Upper lobe of left lung (tissue), 6 donors: ENCODE results near the gene MAN2A1. TPM values are rescaled to one million over a fixed set of nuclear protein-coding genes. Genes with fewer than 3 reads are reported as not detected.

Experiments
- ATAC-seq, 2 donors: fragments of 200-7000 bp; cut with Tn5 transposase; one replicate each; pipeline ENCODE4 v1.9.1; 2022; ENCODE audit warnings: mild to moderate bottlenecking in 2 of 2, moderate library complexity in 2 of 2; ENCODE audit not compliant: low FRiP score in 2 of 2
- DNase-seq, 2 donors: peaks; one replicate each; pipeline ENCODE4 v3.0.0-alpha.2; 2019 to 2020
- H3K27ac ChIP-seq, 4 donors: fragments of 200-600 bp; sonication (generic); one replicate each; pipeline ENCODE4 v1.5.1; 2016 to 2019
- H3K27me3 ChIP-seq, 4 donors: fragments of 200-600 bp; sonication (generic); one replicate each; pipeline ENCODE4 v1.5.1; 2017 to 2019
- H3K36me3 ChIP-seq, 4 donors: fragments of 200-600 bp; sonication (generic); one replicate each; pipeline ENCODE4 v1.5.1; 2016 to 2019
- H3K4me1 ChIP-seq, 4 donors: fragments of 200-600 bp; sonication (generic); one replicate each; pipeline ENCODE4 v1.5.1; 2018 to 2019
- H3K4me3 ChIP-seq, 4 donors: fragments of 200-600 bp; sonication (generic); one replicate each; pipeline ENCODE4 v1.5.1; 2017 to 2019; ENCODE audit warnings: mild to moderate bottlenecking in 2 of 4, moderate library complexity in 1 of 4
- H3K9me3 ChIP-seq, 4 donors: fragments of 200-600 bp; sonication (generic); one replicate each; pipeline ENCODE4 v1.5.1; 2018 to 2019
- EP300 ChIP-seq, 4 donors: sonication (generic); formaldehyde crosslinking; IDR thresholded peaks; one replicate each; pipeline ENCODE4 v1.5.1; 2017; ENCODE audit warnings: antibody characterized with exemption in 4 of 4, control low read depth in 2 of 4
- POLR2A ChIP-seq, 4 donors: fragments of 450-650 bp; IDR thresholded peaks; one replicate each; pipeline ENCODE4 v1.5.1; 2016 to 2017; ENCODE audit warnings: antibody characterized with exemption in 4 of 4, mild to moderate bottlenecking in 2 of 4
- POLR2AphosphoS5 ChIP-seq, 2 donors: sonication (generic); formaldehyde crosslinking; IDR thresholded peaks; one replicate each; pipeline ENCODE4 v1.5.1; 2017; ENCODE audit warnings: antibody characterized with exemption in 2 of 2
- WGBS, 2 donors: methylation state at CpG; one replicate each; pipeline ENCODE4 v1.1.5; 2017 to 2018; 5-methylcytosine and 5-hydroxymethylcytosine counted together
- total RNA-seq, 6 donors: library from RNA; depleted of rRNA in 4 of 6; stranded (reverse); fragments of >200 nt in 4 of 6; gene quantifications; one replicate each; pipeline versions ENCODE4 v1.1.0 to v1.2.1, GENCODE V29; 2016 to 2021
- TF ChIP-seq, protein P1 (sequence below), 6 experiments: fragments of 450-650 bp in 4 of 6; fragments of 200-600 bp in 2 of 6; sonication (generic) in 2 of 6; IDR thresholded peaks; one replicate each; pipeline ENCODE4 v1.5.1; 2016 to 2019; ENCODE audit warnings: antibody characterized with exemption in 6 of 6
- donor health status: DM: no; HTN: no; CAD: no; lungs with moderate emphysema.
- donor health status: DM: no; HTN: yes; CAD: no; lungs with severe emphysema.

MAN2A1 gene
- total RNA-seq, 6 donors from 2014 or later, result 23.0 to 48.2 (median 40.0) TPM

DNA sequence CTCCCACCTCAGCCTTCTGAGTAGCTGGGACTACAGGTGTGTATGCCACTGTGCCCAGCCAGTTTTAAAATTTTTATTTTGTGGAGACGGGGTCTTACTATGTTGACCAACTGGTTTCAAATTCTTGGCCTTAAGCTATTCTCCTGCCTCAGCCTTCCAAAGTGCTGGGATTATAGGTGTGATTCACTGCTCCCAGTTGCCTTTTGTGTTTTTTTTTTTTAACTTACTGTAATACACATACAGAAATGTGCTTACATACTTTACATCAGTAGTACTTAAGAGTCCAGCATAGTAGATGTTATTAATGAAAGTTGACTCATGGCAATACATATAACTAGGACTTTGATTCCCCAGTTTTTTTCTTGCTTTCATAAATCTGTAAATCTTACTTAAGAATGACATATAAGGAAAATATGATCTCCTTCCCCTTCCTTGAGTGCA is 4.7 kb downstream of the MAN2A1 start:
- Histone ChIP-seq H3K4me1 (peaks cover 34 to 57% (median 40%) of the 10 kb centered on the region in 4 donors), H3K27ac (peak overlapping the region in 2 of 4 donors; percentile 8 to 40)
- 90% methylated on average over 1 of the region's 1 CpG for WGBS, 2 donors

DNA sequence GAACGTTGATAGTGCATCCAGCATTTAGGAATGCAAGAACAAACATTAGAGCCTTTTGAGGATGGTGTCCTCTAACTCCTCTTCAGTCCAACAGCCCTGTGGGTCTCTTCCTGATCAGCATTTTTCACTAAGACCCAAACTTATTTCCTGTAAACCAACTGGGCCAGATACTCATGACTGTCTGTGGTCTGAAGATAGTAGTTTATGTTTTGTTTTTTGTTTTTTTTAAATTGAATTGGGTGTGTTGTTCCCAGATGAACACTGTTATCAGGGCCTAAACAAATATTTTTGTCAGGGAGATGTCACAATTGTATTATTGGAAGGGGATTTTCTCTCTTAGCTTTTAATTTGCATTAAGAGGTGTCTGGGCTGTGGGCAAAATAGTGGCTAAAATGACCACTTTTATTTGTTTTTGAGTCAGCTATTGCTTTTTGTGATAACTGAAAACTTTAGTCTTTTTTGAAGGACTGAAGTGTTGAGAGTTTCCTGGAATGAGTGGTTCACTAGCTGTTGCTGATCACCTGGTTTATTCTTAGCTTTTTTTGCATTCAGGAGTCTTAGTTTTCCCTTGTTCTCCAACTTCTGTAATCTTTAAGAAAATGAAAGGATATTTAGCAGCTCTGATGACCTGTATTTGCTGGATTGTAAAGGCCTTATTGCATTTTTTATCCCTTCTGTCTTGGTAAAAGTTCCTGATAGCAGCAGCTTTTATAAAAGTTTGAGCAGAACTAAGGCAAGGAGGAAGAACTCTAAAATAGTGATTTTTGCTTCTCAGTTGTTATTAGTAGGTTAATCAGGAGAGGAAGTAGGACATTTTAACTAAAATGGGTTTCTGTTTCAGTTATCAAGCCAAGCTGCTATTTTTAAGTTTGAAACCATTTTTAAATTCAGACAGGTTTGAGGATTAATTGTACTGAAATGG is 5.5 kb downstream of the MAN2A1 start:
- no peaks in the 10 kb centered on the region for H3K27me3 ChIP-seq
- DNase-seq (no peak), ATAC-seq (no peak)
- no peaks in the 10 kb centered on the region for H3K9me3 ChIP-seq
- H3K27ac ChIP-seq, result peak overlapping the region in 3 of 4 donors; percentile 8 to 40 (median 27)
- H3K36me3 ChIP-seq, result no peaks in the 10 kb centered on the region
- WGBS, 2 donors, result 42 to 63% methylated on average over 1 of the region's 1 CpG
- TF ChIP-seq POLR2A (IDR thresholded peaks at IDR 0.05) (no peak), EP300 (IDR thresholded peaks at IDR 0.05) (no peak), POLR2AphosphoS5 (IDR thresholded peaks at IDR 0.05) (no peak)
- TF ChIP-seq, protein P1, sequence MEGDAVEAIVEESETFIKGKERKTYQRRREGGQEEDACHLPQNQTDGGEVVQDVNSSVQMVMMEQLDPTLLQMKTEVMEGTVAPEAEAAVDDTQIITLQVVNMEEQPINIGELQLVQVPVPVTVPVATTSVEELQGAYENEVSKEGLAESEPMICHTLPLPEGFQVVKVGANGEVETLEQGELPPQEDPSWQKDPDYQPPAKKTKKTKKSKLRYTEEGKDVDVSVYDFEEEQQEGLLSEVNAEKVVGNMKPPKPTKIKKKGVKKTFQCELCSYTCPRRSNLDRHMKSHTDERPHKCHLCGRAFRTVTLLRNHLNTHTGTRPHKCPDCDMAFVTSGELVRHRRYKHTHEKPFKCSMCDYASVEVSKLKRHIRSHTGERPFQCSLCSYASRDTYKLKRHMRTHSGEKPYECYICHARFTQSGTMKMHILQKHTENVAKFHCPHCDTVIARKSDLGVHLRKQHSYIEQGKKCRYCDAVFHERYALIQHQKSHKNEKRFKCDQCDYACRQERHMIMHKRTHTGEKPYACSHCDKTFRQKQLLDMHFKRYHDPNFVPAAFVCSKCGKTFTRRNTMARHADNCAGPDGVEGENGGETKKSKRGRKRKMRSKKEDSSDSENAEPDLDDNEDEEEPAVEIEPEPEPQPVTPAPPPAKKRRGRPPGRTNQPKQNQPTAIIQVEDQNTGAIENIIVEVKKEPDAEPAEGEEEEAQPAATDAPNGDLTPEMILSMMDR (IDR thresholded peaks at IDR 0.05), result no peak
- H3K4me1 ChIP-seq, result peaks cover 34 to 59% (median 40%) of the 10 kb centered on the region in 4 donors
- no peak overlapping the region for H3K4me3 ChIP-seq

More for the DNA sequence above, 4.7 kb downstream of the MAN2A1 start:
- no peak overlapping the region for H3K4me3 ChIP-seq
- H3K36me3 ChIP-seq, result no peaks in the 10 kb centered on the region
- H3K27me3 ChIP-seq, result no peaks in the 10 kb centered on the region
- TF ChIP-seq EP300 (IDR thresholded peaks at IDR 0.05) (no peak), POLR2AphosphoS5 (IDR thresholded peaks at IDR 0.05) (no peak), POLR2A (IDR thresholded peaks at IDR 0.05) (no peak)
- TF ChIP-seq, protein P1 (IDR thresholded peaks at IDR 0.05), result no peak
- ATAC-seq, result no peak
- H3K9me3 ChIP-seq, result no peaks in the 10 kb centered on the region
- no peak for DNase-seq

DNA sequence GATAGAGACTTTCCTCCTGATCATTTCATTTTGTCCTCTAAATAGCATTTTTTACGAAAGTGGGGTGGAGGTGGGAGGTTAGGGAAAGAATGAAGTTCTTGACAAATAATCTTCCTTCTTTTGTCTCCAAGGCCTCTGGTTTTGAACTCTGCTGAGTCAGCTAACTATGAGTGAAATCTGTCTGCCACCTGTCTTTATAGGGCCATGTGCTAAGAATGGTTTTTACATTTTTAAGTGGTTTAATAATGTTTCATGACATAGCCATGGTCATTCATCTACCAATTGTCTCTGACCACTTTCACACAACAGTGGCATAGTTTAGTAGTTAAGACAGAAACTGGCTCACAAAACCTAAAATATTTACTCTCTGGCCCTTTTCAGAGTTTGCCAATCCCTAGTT is 7.6 kb downstream of the MAN2A1 start:
- TF ChIP-seq, protein P1 (IDR thresholded peaks at IDR 0.05), result no peak
- no peak for TF ChIP-seq POLR2A (IDR thresholded peaks at IDR 0.05)
- no peak for TF ChIP-seq EP300 (IDR thresholded peaks at IDR 0.05)
- no peak for TF ChIP-seq POLR2AphosphoS5 (IDR thresholded peaks at IDR 0.05)
- WGBS, 2 donors, result 74 to 80% methylated on average over 1 of the region's 1 CpG

DNA sequence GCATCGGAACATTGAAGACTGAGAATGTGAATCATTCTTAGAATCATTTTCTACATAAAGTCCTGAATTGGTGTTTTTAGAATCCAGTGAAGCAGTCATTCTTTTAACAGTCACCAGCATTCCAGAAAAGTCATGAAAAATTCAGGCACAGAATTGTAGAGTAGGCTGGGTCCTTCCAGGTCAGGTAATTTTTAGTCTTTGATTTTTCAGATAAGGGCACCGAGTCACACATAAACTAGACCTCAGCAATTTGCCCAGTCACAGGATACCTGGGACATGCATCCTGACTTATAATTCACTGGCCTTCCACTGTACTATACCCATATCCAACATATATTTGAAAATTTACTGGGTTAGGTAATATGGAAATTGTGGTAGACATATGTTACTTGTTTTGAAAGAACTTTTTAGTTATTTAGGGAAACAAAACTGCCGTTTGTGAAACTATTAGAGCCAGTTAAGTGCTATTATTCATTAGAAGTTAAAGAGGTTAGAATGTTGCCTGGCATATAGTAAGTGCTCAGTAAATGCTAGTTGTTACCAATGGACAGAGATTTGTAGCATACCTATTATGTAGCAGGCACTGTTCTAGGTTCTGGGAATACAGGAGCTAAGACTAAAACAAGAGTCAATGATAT is 10.9 kb downstream of the MAN2A1 start:
- Histone ChIP-seq H3K4me3 (no peak overlapping the region), H3K27ac (no peak overlapping the region), H3K27me3 (no peaks in the 10 kb centered on the region), H3K36me3 (no peaks in the 10 kb centered on the region), H3K9me3 (no peaks in the 10 kb centered on the region), H3K4me1 (peaks cover 9 to 27% (median 16%) of the 10 kb centered on the region in 4 donors)
- 89 to 90% methylated on average over 3 of the region's 3 CpGs for WGBS, 2 donors
- TF ChIP-seq, protein P1 (IDR thresholded peaks at IDR 0.05), result no peak
- TF ChIP-seq POLR2AphosphoS5 (IDR thresholded peaks at IDR 0.05) (no peak), EP300 (IDR thresholded peaks at IDR 0.05) (no peak), POLR2A (IDR thresholded peaks at IDR 0.05) (no peak)
- DNase-seq (no peak), ATAC-seq (no peak)

More for the DNA sequence above, 7.6 kb downstream of the MAN2A1 start:
- Histone ChIP-seq H3K27me3 (no peaks in the 10 kb centered on the region), H3K4me1 (peaks cover 27 to 51% (median 29%) of the 10 kb centered on the region in 4 donors), H3K36me3 (no peaks in the 10 kb centered on the region), H3K9me3 (no peaks in the 10 kb centered on the region), H3K4me3 (no peak overlapping the region), H3K27ac (no peak overlapping the region)
- ATAC-seq (no peak), DNase-seq (no peak)
